Nephron (organoid): ENCODE data around the gene SFXN5.
"Not testable (repeated sequence)": the region's sequence is repeated elsewhere in the genome, so short reads cannot be mapped to it uniquely, and the experiment has no call there.

Experiments
- H3K27ac Mint-ChIP-seq, 3 experiments: 2 replicates each; pipeline ENCODE4 v1.8.0; 2020; ENCODE audit warnings: mixed read lengths in 3 of 3, mild to moderate bottlenecking in 2 of 3, moderate library complexity in 1 of 3
- H3K27me3 Mint-ChIP-seq: 2 replicates; pipeline ENCODE4 v1.8.0; 2021; ENCODE audit warnings: low read depth, mild to moderate bottlenecking, moderate library complexity, mixed read lengths
- H3K36me3 Mint-ChIP-seq: 2 replicates; pipeline ENCODE4 v1.8.0; 2020; ENCODE audit warnings: low read depth, mixed read lengths
- H3K4me1 Mint-ChIP-seq: 2 replicates; pipeline ENCODE4 v1.8.0; 2020; ENCODE audit warnings: mixed read lengths
- H3K4me3 Mint-ChIP-seq, 3 experiments: 2 replicates each; pipeline ENCODE4 v1.8.0; 2020; ENCODE audit warnings: mild to moderate bottlenecking in 3 of 3, mixed read lengths in 3 of 3, moderate library complexity in 2 of 3
- H3K9me3 Mint-ChIP-seq: 2 replicates; pipeline ENCODE4 v1.8.0; 2020; ENCODE audit warnings: mixed read lengths
- TF ChIP-seq, protein P1 (sequence below), 3 experiments: fragments of 200-600 bp; sonication (generic); IDR thresholded peaks; one replicate each; pipeline ENCODE4 v1.5.0; 2021; ENCODE audit warnings: antibody characterized with exemption in 3 of 3; ENCODE audit not compliant: unreplicated experiment in 3 of 3

Gene SFXN5

DNA sequence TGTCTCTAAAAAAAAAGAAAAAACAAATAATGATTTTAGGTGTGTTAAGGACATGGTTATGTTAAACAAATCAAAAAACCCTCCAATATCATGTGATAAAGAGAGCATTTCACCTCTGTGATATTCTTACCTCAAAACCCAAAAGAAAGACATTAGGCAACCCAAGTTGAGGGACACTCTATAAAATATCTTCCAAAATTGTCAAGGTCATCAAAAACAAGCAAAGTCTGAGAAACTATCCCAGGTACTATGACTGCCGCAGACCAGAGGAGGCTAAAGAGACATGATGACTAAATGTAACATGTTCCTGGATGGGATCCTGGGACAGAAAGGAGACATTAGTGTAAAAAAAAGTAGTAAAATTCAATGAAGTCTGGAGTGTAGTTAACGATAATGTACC lies 4.5 kb downstream of the SFXN5 start:
- Mint-ChIP-seq H3K27me3 (peaks cover 9% of the 10 kb centered on the region), H3K4me1 (peaks cover 38% of the 10 kb centered on the region), H3K27ac (no peak overlapping the region), H3K36me3 (peaks cover 12% of the 10 kb centered on the region), H3K9me3 (no peaks in the 10 kb centered on the region), H3K4me3 (peak overlapping the region in 2 of 3 experiments; percentile 53 to 74)
- TF ChIP-seq, protein P1, sequence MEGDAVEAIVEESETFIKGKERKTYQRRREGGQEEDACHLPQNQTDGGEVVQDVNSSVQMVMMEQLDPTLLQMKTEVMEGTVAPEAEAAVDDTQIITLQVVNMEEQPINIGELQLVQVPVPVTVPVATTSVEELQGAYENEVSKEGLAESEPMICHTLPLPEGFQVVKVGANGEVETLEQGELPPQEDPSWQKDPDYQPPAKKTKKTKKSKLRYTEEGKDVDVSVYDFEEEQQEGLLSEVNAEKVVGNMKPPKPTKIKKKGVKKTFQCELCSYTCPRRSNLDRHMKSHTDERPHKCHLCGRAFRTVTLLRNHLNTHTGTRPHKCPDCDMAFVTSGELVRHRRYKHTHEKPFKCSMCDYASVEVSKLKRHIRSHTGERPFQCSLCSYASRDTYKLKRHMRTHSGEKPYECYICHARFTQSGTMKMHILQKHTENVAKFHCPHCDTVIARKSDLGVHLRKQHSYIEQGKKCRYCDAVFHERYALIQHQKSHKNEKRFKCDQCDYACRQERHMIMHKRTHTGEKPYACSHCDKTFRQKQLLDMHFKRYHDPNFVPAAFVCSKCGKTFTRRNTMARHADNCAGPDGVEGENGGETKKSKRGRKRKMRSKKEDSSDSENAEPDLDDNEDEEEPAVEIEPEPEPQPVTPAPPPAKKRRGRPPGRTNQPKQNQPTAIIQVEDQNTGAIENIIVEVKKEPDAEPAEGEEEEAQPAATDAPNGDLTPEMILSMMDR (IDR thresholded peaks at IDR 0.05; ENCODE audit: unreplicated experiment in 3 of 3), result no peak

DNA sequence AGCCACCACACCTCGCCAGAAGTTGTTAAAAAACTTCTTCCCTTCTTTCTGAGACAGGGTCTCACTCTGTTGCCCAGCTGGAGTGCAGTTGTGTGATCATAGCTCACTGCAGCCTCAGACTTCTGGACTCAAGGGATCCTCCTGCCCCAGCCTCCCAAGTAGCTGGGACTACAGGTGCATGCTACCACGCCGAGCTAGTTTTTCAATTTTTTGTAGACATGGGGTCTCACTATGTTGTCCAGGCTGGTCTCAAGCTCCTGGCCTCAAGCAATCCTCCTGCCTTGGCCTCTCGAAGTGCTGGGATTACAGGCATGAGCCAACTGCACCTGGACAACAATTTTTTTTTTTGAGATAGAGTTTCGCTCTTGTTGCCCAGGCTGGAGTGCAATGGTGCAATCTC lies 6.4 kb downstream of the SFXN5 start:
- not testable (repeated sequence) for H3K27me3 Mint-ChIP-seq, H3K27ac Mint-ChIP-seq, H3K4me3 Mint-ChIP-seq, H3K9me3 Mint-ChIP-seq
- peaks cover 12% of the 10 kb centered on the region for H3K36me3 Mint-ChIP-seq
- peaks cover 32% of the 10 kb centered on the region for H3K4me1 Mint-ChIP-seq

DNA sequence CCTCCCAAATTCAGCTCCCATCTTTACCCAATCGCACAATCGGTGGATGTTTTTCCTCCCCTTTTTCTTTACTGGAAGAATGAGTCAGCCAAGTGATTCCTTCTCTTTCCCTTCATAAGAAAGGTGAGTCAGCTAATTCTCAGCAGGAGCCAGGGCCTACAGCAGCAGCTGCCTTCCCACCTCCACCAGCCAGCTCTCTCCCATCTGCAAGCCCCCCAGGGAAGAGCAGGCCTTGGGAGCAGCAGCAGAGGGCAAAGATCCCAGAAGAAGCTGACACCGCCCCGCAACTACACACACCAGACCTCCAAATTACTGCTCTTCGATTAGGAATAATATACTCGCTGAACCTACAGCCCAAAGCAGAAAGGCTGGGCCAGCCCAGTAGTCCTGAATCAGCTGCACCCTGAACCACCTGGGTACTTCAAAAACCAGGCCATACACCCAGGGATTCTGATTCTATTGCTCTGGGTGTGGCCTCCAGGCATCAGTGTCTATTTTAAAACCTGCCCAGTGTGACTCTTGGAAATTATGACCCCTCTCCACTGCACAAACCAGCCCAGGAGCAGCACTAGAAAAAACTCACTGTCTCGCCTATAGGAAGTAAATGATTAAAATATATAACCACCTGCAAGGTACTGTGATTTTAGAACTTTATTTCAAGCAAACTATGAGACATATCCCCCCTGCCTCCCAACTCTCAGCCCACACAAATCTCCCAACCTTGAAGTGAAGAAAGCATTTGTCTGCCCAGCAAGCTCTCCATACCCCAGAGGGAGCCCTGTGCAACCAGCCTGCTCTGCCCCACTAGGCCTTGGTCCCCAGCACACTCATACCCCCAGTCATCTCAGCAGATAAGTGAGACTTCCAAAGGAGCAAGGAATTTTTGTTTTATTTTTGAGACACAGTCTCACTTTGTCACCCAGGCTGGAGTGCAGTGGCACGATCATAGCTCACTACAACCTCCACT lies 7.3 kb downstream of the SFXN5 start:
- no peak overlapping the region for H3K4me3 Mint-ChIP-seq
- H3K27me3 Mint-ChIP-seq, result peaks cover 3% of the 10 kb centered on the region
- H3K36me3 Mint-ChIP-seq, result peaks cover 18% of the 10 kb centered on the region
- H3K27ac Mint-ChIP-seq, result peak overlapping the region; percentile 68 to 94 (median 78)
- H3K9me3 Mint-ChIP-seq, result no peaks in the 10 kb centered on the region
- TF ChIP-seq, protein P1 (IDR thresholded peaks at IDR 0.05; ENCODE audit: unreplicated experiment in 3 of 3), result no peak
- peaks cover 23% of the 10 kb centered on the region for H3K4me1 Mint-ChIP-seq

DNA sequence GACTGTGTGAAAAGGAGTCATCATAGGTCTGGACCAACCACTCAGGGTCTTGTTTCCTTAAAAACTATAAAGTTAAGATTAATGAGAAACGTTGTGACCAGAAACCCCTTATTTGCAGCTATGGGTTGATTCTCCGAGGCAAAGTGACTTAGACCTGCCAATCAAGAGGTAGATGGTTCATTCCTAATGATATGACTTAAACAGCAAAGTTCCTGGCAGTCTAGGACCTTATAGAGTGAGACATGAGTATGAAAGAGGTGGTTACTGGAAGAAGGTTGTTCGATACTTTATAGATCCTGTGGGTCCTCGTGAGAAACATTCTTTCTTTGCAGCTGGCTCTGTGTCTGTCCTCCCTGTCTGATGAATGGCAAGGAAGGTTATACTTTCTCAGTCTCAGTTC lies 8.0 kb downstream of the SFXN5 start:
- H3K27ac Mint-ChIP-seq, result peak overlapping the region; percentile 68 to 94 (median 78)
- no peaks in the 10 kb centered on the region for H3K9me3 Mint-ChIP-seq
- H3K36me3 Mint-ChIP-seq, result peaks cover 18% of the 10 kb centered on the region
- peaks cover 3% of the 10 kb centered on the region for H3K27me3 Mint-ChIP-seq
- H3K4me3 Mint-ChIP-seq, result no peak overlapping the region
- TF ChIP-seq, protein P1 (IDR thresholded peaks at IDR 0.05; ENCODE audit: unreplicated experiment in 3 of 3), result no peak
- peaks cover 16% of the 10 kb centered on the region for H3K4me1 Mint-ChIP-seq

DNA sequence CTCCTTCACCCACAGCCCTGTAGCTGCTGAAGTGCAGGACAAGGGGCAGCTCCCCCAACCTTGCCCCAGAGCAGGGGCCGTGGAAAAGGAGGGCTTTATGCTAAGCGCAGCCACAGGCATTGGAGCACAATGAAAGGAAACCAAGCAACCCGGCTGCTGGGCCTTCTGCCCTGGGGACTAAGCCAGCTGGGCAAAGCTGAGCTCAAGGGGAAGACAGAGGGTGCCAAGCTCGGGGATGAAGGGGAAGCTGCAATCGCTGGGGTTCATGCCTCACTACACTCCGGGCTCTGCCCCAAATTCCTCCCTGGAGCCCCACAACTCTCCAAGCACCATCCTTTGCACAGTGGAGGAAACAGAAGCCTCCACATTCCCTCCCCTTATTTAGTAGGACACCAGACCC lies 12.4 kb downstream of the SFXN5 start:
- H3K4me1 Mint-ChIP-seq, result peaks cover 11% of the 10 kb centered on the region
- H3K36me3 Mint-ChIP-seq, result peaks cover 41% of the 10 kb centered on the region
- TF ChIP-seq, protein P1 (IDR thresholded peaks at IDR 0.05; ENCODE audit: unreplicated experiment in 3 of 3), result no peak
- H3K27ac Mint-ChIP-seq, result no peak overlapping the region
- peaks cover 12% of the 10 kb centered on the region for H3K9me3 Mint-ChIP-seq
- H3K27me3 Mint-ChIP-seq, result no peaks in the 10 kb centered on the region
- H3K4me3 Mint-ChIP-seq, result no peak overlapping the region

DNA sequence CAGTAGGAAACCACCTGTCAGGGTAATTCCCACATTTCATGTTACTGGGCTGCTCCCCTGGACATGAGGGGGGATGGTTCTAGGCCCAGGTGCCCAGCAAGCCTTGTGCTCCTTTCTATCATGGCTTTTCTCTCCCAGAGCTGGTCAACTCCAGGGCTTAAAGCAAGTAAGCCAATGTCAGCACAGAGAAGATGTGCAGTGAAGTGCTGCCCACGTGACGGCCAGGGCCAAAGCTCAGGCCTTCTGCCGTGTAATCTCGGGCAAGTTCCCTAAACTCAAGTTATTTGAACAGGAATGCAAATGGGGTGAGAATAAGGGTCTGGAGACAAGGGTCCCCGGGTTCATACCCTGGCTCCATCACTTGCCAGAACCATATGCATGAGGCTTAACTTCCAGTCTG lies 16.5 kb downstream of the SFXN5 start:
- Mint-ChIP-seq H3K36me3 (peaks cover 53% of the 10 kb centered on the region), H3K9me3 (peaks cover 16% of the 10 kb centered on the region), H3K27ac (no peak overlapping the region), H3K27me3 (no peaks in the 10 kb centered on the region), H3K4me1 (peaks cover 15% of the 10 kb centered on the region), H3K4me3 (no peak overlapping the region)
- TF ChIP-seq, protein P1 (IDR thresholded peaks at IDR 0.05; ENCODE audit: unreplicated experiment in 3 of 3), result no peak
